Adipose tissue (tissue), 3 donors: ENCODE measurements around the gene PTGES2. TPM values are rescaled to one million over a fixed set of nuclear protein-coding genes. Genes with fewer than 3 reads are reported as not detected.
A peak's percentile ranks its signal among the peaks of the same experiment; 100 is the strongest.
"Not testable (repeated sequence)": the region's sequence is repeated elsewhere in the genome, so short reads cannot be mapped to it uniquely, and the experiment has no call there.

Experiments
- H3K27ac ChIP-seq: one replicate; pipeline ENCODE4 v1.5.1; 2013; ENCODE audit warnings: low read depth, low read length
- WGBS, 3 donors: extraction: QIAGEN DNeasy Blood & Tissue Kit; methylation state at CpG; one replicate each; pipeline ENCODE4 v1.1.7; 2013; 5-methylcytosine and 5-hydroxymethylcytosine counted together
- polyA plus RNA-seq, 3 donors: library from polyadenylated mRNA; stranded (reverse); fragments of 200-250 nt; gene quantifications; one replicate each; pipeline ENCODE4 v1.2.3, GENCODE V29; 2013
- donor health status: healthy with polysubstance abuse.
- donor health status: Bipolar disorder and iron deficiency.
- donor health status: healthy.

Gene PTGES2
- polyA plus RNA-seq, 3 donors = 36.1 to 63.9 (median 39.9) TPM

DNA sequence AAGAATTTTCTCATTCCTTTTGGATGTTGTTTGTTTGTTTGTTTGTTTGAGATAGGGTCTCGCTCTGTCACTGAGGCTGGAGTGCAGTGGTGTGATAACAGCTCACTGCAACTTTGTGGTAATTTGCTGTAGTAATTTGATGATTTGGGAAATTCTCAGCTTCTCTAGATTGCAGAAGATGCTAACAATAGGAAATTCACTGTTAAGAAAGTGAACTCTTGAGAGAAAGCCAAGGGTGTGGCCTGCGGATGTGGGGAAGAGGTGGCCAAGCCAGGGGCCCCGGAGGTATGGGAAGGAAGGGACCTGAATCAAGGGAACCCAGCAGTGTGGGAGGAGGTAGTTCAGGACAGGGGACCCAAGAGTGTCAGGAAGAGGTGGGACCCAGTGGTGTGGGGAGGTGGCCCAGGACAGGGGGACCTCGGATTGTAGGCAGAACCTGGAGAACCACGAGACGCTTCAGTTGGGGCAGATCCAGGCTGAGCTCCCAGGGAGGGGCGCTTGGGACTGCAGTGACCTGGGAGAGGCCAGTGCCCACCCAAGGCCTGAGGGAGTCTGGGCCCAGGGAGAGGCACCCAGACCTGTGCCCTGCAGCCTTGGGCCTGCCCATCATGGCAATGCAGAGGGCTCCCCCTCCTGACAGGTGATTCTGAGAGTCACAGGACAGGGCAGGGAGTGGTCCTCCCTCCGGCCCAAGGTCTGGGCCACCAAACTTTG, 16.2 kb upstream of the PTGES2 start:
- WGBS, 3 donors = 53 to 81% (median 63%) methylated on average over 8 of the region's 8 CpGs
- H3K27ac ChIP-seq = no peak overlapping the region

DNA sequence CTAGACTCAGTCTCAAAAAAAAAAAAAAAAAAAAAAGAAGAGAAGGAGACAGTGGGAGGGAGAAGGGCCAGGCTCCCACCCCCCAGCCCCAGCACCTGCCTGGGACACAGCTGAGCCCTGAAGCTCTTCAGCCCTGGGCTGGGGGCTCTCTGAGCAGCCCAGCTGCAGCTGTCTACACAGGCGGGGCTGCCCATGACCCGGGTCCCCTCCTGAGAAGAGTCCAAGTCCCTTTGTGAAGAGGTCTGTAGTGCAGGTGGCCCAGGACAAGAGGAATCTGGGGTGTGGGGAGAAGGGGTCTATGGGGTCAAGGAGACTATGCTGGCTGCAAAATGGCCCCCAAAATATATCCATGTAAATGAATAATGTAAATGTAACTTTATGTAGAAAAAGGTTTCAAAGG, 15.1 kb upstream of the PTGES2 start:
- 81 to 94% (median 89%) methylated on average over 2 of the region's 2 CpGs for WGBS, 3 donors
- no peak overlapping the region for H3K27ac ChIP-seq

DNA sequence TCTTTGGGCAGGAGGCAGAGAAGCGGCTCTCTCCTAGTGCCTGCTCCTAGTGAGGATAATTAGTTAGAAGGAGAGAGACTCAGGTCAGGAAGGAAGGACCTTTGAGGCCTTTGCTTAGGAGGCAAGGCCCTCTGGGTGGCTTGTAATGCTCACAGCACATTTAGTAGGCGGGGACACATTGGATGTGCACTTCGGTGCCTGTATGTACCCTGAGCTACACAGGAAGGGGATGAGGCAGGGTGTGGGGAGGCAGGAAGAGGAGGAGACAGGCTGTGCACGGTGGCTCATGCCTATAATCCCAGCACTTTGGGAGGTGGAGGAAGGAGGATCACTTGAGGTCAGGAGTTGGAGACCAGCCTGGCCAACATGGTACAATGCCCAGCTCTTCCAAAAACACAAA, 14.5 kb upstream of the PTGES2 start:
- WGBS, 3 donors = 56 to 73% (median 59%) methylated on average over 4 of the region's 4 CpGs
- H3K27ac ChIP-seq = no peak overlapping the region

DNA sequence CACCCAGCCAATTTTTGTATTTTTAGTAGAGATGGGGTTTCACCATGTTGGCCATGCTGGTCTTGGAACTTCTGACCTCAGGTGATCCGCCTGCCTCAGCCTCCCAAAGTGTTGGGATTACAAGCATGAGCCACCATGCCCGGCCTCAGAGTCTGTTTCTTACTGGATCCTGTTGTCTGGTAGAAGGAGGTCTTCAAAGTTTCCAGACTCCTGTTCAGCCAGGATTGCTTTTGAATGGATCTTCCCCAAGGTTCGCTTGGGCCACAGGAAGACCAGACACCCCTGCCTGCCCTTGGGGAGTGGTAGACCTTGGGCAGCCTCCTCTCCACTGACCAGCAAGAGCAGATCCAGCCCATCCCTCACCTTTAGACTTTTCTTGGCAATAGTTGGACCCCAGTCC, 14.1 kb upstream of the PTGES2 start:
- WGBS, 3 donors = 94 to 97% (median 96%) methylated on average over 3 of the region's 3 CpGs

DNA sequence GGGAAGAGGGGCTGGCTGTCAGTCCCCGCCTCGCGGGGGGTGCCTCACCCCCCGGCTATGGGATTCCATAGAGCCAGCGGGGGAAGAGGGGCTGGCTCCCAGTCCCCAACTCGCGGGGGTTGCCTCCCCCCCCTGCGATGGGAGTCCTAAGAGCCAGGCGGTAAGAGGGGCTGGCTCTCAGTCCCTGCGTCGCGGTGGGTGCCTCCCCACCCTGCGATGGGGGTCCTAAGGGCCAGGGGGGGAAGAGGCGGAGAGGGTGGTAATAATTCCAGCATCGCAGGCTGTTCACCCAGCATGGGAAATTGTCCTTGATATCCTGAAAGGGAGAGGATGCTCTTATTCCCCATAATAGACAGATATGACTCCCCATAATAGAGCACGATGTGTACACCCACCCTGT, 12.1 kb upstream of the PTGES2 start:
- H3K27ac ChIP-seq = no peak overlapping the region
- 47 to 91% (median 87%) methylated on average over 7 to 8 of the region's 16 CpGs for WGBS, 3 donors

More for the DNA sequence above, 14.1 kb upstream of the PTGES2 start:
- no peak overlapping the region for H3K27ac ChIP-seq

DNA sequence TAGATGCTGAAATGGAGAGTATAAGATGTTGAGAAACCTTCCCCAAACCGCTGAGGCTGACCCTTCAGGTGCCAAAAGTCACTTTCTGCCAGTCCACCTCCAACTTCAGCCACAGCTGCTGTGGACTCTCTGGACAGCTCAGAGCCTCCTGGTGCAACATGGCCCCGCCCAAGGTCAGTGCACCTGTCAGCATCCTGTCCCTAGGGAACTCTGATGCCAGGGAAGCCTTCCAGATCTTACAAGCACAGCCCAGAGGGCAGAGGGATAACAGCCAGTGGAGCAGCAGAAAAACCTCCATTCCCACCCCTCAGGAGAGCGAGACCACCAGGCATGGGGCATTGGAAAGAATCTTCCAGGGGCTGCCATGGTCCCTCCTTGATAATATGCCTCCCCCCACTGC, 10.5 kb upstream of the PTGES2 start:
- WGBS, 3 donors = 83 to 93% (median 91%) methylated on average over 3 of the region's 3 CpGs
- no peak overlapping the region for H3K27ac ChIP-seq

DNA sequence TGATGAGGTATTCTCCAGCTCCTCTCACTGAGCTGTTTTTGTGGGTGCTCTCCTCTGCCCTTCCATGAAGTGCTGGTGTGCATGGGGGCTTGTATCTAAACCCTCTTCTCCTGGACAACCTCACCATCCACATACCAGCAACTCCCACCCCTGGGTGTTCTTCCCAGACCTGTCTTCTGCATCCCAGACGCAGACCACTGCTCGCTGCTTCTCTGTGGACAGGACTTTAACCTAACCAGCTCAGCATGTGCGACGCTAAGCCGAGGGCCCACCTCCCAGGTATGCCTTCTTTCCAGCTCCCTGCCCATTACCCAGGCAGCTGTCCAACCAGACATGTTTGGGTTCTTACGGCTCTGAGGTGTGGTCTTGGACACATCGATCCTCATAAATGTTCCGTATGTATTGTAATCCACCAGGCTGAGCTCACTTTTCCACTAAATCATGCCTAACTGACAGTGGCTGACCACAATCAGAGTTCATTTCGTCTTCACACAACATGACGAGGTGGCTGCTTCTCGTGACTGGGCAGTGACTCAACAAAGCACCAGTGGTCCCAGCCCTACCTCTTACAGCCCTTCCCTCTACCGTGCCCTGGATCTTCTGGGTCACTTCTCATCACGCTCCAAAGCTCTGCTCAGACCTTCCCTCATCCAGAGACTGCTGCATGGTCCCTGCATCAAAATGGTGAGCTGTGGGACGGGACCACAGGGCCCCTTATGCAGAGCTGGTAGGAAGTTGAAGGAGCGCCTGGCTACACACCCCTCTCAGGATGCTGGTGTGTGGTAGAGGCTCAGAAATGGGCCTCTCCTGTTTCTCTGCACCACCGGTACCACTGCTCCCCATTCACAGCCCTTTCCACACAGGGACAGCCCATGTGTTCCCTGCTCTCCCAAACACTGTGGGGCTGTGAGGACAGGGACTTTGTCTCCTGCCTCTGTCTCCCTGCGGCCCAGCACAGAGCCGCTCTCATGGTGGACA, 9.6 kb upstream of the PTGES2 start:
- 87 to 89% (median 87%) methylated on average over 18 of the region's 18 CpGs for WGBS, 3 donors
- H3K27ac ChIP-seq = no peak overlapping the region

DNA sequence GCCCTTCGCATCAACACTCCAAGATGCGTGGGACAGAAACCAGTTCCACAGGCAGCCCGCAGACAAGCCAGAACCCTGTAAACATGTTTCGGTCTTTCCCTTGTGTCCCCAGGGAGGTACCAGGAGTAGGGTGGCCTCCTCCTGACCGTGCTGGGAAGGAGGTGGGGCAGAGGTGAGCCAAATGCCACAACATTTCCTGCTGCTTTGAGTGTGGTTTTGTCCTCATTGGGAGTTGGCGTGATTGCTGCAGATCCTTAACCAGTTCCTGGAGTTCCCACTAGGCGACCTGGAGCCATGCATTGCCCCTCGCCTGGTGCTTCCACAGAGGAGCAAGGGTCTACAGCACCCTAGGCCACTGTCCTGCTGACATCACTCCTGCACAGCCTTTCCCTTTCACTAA, 8.0 kb upstream of the PTGES2 start:
- H3K27ac ChIP-seq = not testable (repeated sequence)
- 79 to 83% (median 79%) methylated on average over 8 of the region's 8 CpGs for WGBS, 3 donors

DNA sequence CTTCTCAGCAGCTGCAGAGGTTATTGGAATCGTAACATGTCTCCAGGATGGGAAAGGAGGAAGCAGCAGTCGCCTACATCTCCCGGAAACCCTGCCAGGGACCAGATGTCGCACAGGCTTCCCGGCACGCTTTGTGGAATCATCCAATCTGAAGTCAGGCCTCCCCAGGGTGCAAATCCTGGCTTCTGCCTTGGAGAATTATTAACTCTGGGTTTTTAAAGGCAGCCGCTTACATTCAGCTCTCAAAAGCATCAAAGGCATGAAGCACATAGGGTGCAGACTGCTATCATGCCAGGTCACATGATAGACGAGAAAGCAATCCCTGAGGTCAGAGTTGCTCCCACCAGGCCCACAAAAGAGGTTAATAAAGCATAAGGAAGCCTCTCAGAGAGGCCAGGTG, 4.6 kb upstream of the PTGES2 start:
- H3K27ac ChIP-seq = not testable (repeated sequence)
- WGBS, 3 donors = 20 to 34% (median 34%) methylated on average over 8 of the region's 8 CpGs

DNA sequence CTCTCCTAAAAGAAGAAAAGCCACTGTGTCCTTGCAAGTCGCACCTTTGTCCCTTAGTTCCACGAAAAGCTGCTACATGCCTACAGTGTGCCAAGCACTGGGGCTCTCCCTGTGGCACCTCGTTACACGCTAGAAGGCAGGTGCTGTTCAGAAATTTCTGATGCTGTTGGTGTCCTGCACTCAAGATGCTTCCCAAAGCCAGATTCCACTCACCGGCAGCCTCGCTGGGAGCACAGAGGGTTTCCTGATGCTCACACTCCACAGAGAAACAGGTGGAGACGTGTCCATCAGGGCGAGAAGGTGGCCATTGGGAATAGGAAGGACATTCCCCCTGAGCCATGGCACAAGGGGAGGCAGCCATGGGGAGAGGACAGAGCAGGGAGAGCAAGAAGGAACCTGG, 3.8 kb upstream of the PTGES2 start:
- 89 to 93% (median 92%) methylated on average over 8 of the region's 8 CpGs for WGBS, 3 donors
- not testable (repeated sequence) for H3K27ac ChIP-seq

DNA sequence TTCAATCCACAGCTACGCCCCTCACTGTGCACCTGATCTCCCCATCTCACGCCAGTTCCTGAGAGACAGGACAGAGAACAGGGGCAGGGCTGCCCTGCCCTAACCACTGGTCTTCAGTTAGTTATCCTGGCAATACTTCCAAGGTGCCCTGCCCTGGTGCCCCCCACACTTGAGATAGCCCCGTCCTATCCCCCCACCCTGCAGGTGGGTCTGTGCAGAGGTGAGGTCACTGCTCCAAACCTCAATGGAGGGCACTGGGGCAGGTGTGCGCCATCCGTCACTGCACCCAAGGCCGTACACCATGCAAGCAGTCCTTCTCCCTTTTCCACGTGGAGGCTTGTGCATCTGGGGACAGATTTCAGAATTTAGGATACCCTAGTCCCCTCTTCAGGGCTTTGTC, 3.1 kb upstream of the PTGES2 start:
- H3K27ac ChIP-seq = not testable (repeated sequence)

DNA sequence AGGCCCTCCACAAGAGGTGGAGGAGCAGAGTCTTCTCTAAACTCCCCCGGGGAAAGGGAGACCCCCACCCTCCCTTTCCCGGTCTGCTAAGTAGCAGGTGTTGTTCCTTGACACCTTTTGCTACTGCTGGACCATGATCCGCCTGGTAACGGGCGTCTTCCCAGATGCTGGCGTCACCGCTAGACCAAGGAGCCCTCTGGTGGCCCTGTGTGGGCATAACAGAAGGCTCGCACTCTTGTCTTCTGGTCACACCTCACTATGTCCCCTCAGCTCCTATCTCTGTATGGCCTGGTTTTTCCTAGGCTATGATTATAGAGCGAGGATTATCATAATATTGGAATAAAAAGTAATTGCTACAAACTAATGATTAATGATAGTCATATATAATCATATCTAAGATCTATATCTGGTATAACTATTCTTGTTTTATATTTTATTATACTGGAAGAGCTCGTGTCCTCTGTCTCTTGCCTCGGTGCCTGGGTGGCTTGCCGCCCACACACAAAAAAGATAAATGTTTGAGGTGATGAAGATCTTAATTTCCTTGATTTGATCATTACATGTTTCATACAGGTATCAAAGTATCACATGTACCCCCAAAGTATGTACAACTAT, 2.6 kb upstream of the PTGES2 start:
- 31 to 33% (median 31%) methylated on average over 11 to 12 of the region's 12 CpGs for WGBS, 3 donors
- not testable (repeated sequence) for H3K27ac ChIP-seq

More for the DNA sequence above, 3.1 kb upstream of the PTGES2 start:
- 55 to 67% (median 66%) methylated on average over 7 of the region's 7 CpGs for WGBS, 3 donors

DNA sequence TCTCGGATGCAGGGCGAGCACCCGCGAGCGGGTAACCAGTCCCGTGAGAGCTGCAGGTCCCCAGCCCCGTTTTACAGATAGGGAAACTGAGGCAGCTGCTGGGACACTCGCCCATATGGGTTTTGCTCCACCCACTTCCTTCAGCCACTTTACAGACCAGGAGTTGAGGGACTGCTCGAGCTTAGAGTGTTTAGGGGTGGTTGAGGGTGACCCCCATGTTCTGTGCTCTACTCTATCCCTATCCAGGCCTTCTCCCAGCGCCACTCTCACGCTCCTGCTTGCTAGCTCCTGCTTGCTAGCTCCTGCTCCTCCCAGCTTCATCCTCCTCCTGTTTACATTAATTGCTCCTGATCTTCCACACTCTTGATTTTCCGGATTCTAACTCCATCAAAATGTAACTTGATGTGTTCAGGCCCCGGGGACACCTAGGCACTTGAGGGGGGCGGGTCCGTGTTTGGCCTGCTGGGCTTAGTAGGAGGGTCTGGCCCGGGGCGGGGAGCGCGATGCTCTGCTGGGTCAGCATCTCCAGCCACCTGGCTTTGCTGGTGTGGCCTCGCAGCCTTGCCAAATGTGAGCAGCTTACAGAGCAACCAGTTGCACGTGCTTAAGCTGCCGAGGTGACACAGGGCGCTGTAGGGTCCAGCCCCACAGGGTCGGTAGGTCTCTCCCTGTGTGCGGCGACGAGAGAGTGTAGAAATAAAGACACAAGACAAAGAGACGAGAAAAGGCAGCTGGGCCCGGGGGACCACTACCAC, 1.5 kb upstream of the PTGES2 start:
- H3K27ac ChIP-seq = no peak overlapping the region
- WGBS, 3 donors = 57 to 63% (median 61%) methylated on average over 29 of the region's 29 CpGs

DNA sequence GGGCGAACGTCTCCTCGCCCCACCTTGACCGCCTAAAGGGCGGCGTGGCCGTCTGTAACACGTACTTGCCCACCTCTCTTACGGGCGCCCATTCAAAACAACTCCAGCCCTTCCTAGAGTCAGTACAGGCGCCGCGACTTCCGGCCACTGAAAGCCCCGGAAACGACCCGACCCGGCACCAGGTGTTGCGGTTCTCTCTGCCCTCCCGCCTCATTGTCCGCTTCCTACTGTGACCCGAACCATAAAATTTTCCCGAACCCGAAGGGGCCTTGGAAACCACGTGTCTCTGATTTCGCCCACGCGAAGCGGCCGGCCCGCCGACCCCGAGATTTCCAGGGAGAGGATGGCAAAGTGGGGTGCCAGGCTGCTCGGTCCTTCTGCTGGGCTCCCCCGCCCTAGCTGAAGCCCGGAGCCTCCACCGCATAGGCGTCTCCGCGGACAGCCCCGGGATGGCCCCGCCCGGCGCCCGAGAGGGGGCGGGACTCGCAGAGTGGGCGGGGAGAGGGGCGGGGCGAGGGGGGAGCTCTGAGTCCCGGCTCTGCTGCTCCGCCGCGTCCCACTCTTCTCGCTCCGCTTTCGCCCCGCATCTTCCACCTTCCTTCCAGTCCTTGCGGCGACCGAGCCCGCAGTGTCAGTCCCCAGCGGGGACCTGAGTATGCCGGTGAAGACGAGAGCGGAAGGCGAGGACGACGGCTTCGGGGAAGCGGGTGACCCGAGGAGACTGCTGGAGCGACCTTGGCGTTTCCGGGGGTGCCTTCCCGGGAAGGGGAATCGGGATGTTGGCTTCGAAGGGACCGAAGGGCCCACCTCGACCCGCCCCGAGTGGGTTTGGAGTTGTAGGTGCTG, 684 bp upstream of the PTGES2 start:
- 0% methylated on average over 66 to 82 of the region's 82 CpGs for WGBS, 3 donors

DNA sequence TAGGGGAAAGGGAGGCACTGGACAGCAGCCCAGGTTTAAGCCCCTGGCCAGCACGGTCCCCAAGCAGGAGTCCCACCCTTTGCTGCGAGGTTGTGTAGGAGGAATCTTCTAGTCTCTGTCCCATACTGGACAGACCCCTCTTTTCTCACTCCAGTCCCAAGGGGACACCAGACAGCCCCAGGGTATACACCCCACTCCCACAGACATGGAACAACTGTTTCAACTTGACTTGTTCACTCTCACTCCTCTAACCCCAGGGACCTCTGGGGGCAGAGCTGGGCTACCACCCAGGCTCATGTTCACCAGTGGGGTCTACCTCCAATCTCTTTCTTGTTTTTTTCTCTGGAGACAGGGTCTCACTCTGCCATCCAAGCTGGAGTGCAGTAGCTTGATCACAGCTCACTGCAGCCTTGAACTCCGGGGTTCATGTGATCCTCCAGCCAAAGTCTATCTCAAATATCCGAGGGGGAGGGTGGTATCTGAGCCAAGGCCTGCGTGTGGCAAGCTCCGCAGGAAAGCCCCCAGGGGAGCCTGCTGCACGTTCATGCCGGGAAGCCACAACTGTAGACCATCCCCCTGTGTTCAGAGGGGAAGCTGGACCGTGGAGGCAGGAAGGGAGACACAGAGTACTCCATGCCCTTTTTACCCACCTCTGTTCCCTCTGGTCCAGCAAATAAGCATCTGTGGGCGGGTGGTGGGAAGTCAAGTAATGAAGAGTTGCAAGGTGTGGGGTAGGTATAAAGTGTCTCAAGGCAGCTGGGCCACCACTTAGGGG, 1.8 kb downstream of the PTGES2 start:
- WGBS, 3 donors = 31 to 45% (median 40%) methylated on average over 10 of the region's 10 CpGs
- no peak overlapping the region for H3K27ac ChIP-seq

More for the DNA sequence above, 684 bp upstream of the PTGES2 start:
- H3K27ac ChIP-seq = peak overlapping the region; percentile 73

DNA sequence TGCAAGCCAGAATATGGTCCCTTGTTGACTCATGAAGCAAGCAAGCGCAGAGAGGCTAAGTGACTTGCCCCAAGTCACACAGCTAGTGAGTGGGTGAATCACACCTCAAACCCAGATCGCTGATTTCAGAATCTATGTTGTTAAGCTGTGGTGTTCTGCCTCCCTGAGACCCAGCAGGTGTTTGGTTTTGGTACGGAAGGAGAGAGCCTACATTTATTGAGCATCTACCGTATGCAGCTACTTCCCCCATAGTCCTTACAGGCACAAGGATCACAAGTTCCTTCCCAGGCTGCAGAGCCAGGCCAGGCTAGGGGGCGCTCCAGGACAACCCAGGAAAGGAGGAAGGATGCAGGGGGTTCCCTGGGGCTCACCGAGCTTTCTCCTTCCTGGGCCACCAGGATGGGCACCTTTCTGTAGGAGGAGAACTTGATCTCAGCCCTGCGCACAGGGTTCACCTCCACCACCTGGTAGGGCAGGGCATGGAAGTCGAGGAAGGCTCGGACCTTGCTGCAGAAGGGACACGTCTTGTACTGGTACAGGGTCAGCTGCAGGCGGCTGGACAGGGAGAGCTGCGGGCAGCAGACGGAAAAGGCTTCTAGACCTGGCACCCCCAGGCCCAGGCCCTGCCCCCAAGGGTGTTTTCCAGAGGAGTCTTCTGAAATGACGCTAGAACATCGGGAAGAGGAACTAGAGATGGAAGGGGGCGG, 2.5 kb downstream of the PTGES2 start:
- WGBS, 3 donors = 60 to 73% (median 64%) methylated on average over 16 of the region's 16 CpGs
- H3K27ac ChIP-seq = no peak overlapping the region
